NCI-H345 treated with DMSO at 0.1 percent for 48 hours (cell line): ENCODE measurements around the gene MAST2.

Experiments used
- DNase-seq: peaks from one replicate; lab custom pipeline; 2025; ENCODE audit not compliant: unreplicated experiment; lab: John Stamatoyannopoulos, UW

Gene MAST2

DNA sequence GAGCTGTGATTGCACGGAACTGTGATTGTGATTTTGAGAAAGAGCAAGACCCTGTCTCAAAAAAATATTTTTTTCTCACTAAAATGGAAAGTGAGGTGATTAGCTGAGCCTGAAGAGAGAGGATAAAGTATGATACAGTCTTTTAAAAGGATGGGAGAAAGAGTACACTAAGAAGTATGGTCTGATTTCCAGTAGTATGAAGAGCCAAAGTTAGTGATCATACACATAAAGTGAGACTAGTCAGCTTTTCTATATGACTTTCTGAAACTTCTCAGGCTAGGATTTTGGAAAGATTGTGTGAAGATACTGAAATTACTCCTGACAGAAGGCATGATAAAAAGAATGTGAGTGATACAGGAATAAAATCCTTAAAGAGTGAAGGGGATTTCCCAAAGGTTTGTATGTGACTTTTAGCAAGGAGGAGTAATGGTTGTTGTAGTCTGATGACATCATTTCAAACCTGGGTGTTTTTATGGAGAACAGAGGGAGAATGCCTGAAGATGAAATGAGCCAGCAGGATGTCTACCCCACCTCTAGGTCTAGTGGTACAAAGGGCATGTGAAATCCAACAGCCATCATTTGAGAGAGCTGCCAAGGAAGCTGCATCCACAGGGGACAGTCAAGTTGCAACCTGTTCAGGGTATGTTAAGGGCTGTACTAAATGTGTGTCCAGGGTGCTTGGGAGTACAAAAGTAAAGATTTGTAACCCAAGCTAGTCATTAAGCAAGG, 171.3 kb downstream of the MAST2 start:
- DNase-seq: peak; percentile 46

DNA sequence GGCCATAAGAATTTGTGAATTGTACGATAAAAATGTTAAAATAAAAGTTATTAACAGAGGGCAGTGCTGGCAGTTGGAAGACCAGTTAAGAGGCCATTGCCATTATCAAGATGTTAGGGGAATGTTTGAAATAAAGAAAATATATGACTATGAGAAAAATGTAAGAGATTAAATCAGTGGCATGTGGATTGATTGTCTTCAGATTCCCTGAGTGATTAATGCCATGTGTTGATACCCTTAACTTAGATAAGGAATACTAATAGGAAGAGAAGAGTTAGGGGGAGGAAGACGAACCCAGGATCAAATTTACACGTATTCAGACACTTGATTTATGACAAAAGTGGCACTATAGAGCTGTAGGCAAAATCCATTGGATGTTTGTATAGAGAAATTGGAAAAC, 173.2 kb downstream of the MAST2 start:
- no peak for DNase-seq

DNA sequence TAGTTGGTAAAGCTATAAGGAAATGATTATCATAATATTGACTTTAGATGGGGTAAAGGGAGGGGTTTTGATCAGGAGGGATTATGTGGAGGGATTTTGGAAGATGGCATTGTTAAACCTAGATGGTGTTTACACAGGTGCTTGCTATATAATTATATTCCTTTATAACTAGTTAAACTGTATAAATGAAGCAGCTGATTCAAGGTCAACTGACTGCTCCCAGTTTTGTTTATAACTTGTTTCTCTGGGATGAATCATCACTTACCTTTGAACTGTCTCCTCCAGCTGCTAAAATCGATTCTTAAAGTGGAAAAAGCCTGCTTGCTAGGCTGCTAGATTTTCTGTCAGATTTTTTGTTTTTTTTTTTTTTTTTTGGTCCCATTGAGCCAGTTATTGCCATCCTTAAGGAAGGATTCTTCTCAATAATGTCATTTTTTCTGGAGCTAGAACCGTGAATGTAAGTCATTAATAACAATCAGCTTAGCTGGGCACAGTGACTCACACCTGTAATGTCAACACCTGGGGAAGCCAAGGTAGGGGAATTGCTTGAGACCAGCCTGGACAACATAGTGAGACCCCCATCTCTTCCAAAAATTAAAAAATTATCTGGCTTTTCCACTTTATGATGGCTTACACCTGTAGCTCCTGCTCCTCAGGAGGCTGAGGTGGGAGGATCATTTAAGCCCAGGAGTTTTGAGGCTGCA, 175.8 kb downstream of the MAST2 start:
- DNase-seq: peak; percentile 98

DNA sequence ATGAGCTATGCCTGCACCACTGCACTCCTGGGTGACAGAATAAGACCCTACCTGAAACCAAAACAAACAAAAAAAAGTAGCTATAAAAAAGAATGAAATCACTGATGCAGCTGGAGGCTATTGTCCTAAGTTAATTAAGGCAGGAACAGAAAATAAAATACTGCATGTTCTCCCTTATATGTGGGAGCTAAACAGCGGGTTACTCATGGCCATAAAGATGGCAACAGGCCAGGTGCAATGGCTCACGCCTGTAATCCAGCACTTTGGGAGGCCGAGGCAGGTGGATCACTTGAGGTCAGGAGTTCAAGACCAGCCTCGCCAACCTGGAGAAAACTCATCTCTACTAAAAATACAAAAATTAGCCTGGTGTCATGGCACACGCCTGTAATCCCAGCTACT, 176.4 kb downstream of the MAST2 start:
- peak; percentile 83 for DNase-seq

DNA sequence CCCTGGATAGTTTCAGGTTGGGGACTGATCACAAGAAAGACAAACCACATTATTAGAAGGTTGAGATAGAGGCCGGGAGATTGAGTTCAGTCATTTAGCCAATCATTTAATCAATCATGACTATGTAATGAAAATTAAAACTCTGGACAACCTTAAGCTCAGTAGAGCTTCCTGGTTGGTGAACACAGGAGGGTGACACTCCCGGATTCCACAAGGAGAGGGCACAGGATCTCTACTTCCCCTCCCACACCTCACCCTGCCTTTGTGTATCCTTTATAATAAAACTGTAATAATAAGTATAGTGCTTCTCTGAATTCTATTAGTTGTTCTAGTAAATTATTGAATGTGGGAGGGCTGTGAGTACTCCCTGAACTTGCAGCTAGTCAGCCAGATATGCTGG, 178.9 kb downstream of the MAST2 start:
- DNase-seq: no peak

DNA sequence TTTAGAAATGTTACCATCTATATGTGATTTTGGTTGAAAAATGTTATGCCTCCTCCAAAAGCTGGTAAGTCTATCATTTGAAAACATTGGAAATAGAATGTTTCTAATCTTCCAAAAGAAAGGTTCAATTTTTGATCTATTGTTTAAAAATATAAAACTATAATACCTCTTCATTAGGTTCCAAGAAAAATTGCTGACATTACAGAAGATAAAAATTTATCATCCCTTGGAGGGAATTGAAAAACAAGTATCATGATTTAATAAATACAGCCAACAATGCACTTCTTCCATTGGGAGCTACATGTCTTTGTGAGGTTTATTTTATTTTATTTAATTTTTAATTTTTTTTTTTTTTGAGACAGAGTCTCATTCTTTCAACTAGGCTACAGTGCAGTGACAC, 180.6 kb downstream of the MAST2 start:
- no peak for DNase-seq

DNA sequence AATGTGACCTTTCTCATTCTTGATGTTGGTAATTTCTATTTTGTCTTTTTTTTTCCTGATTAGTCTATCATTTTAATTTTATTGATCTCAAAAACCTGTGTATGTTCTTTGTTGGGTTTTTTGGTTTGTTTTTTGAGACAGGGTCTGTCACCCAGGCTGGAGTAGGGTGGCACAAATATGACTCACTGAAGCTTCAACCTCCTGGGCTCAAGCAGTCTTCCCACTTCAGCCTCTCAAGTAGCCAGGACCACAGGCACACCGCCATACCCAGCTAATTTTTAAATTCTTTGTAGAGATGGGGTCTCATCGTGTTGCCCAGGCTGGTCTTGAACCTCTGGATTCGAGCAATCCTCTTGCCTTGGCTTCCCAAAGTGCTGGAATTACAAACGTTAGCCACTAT, 183.8 kb downstream of the MAST2 start:
- no peak for DNase-seq

DNA sequence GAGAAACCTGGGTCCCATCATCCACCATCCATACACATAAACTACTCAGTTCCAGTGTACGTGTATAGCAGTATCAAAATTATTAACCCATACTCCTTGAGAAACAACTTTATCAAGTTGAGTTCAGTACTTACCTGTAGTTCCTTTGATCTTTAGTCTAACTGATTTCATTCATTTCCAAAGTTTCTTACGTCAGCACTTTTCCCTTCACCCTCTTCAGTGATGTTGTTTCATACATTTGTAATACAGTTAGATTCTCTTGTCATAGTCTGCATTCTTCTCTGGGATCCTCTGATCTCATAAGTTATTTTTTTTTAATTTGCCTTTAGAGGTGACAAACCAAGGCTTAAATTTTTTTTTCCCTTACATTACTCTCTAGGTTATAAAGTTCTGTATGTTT, 185.8 kb downstream of the MAST2 start:
- DNase-seq: no peak

DNA sequence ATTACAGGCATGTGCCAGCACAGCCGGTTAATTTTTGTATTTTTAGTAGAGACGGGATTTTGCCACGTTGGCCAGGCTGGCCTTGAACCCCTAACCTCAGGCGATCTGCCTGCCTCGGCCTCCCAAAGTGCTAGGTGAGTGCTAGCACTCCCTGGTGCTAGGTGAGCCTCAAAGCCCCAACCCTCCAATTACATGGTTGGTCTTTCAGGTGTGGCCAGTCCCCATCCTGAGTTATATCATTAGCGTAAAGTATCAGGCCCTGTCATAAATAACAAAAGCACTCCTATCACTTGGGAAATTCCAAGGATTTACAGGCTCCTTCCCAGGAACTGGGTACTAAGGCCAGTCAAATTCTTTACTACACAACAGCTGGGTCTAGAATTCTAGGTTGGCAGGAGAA, 191.0 kb downstream of the MAST2 start:
- DNase-seq: no peak

DNA sequence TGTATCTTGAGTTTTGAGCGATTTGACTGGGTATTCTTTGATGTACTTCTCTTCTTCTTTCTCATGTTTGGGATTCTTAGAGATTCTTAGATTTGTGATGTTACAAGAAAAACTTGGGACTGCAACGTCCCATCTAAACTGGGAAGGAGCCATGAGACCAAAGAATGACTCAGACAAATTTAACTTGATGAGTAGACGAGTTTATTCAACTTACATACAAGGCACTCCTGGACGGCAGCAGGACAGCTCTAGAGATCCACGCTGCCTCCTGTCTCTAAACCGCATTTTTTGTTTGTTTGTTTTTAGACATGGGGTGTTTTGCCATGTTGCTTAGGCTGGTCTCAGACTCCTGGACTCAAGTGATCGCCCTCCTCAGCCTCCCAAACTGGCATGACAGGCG, 191.9 kb downstream of the MAST2 start:
- no peak for DNase-seq

DNA sequence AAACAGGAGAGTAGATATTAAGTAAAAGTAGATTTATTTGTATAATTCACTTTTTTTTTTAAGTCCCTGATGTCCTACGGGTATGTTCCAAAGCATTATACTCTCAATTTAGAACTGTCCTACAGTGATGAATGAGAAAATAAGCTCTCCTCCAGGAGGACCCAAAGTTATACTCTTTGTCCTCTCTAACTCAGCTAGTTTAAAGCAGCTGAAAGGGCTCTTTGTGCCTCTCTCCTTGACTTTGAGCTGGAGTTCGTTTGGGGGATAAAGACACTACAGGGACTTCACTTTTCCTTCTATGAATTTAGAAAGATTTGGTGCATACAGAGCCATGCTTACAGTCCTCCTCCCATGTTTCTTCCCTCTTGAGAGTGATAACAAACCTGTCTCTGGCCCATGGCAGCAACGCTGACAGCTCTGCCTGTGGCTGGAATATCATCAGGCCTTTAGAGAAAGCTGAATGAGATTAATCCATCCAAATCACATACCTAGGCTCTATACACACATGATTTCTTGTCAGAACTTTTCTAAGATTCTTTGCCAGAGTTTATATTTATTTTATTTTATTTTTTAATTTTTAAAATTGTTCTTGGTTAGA, 194.7 kb downstream of the MAST2 start:
- no peak for DNase-seq

DNA sequence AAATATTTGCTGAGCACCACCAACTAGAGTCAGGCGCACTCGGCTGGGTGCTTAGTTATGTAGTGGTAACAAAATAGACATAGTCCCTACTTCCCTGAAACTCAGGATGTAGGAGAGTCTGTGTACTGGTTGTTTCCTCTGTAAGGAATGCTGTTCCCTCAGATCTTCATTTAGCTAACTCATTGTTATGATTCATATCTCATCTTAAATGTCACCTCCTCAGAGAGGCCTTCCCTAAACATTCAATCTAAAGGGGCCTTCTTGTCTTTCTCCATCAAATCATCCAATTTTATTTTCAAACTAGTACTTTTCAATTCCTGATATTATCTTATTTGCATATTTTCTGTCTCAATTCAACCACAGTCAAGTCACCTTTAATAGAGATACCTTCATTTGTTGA, 196.1 kb downstream of the MAST2 start:
- DNase-seq: no peak

DNA sequence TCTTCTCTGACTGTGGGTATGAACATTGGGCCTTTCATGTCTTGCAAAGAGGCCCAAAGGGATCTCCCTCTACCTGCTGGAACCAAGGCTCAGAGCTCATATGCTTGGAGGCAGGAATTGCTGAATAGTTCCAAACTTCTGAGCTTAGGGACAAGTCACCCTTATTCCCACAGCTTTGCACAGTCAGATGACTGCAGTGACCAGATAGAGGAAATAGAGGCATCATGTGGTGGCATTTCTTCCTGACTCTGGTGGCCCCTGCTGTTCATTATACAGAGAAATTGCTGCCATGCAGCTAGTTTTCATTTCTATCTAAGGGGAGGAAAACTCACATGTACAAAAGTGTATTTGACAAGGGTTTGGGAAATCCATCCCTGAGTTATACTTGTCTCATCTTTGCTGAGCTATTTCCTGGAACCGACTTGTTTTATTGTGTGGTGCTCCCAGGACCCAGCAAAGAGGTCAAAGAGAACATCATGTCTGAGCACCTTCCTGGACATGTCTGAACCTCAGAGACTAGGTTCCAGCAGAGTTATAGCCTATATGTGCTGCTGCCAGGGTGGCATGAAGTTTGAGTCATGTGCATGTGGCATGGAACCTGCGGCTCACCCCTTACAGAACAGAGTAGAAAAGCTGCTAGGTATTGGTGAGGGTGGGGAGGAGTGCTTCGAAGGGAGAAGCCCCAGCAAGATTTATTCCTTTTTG, 197.8 kb downstream of the MAST2 start:
- DNase-seq: no peak

DNA sequence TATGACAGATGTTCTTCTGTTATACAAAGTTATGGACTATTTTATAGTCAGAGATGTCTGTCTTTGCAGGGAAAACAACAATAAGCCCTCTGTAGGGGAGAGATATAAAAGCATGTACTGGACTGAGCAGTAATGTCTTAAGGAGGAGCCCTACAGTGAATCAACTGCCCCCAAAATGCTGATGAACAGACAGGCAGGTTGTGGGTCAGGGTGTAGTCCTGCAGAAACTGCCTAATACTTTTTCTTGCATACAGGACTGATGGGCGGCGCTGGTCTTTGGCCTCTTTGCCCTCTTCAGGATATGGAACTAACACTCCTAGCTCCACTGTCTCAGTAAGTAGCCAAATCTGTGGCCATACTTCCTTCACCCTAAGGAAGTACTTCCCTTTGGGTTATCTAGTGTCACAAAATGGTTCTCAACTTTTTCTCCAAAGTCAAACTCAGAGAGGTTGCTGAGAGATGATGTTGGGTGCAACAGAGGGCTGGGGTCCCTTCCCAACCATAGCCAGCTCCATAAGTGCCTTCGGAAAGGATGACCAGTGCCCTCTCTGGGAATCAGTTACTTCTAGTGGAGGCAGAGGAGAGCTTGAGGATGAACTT, 199.2 kb downstream of the MAST2 start:
- no peak for DNase-seq

DNA sequence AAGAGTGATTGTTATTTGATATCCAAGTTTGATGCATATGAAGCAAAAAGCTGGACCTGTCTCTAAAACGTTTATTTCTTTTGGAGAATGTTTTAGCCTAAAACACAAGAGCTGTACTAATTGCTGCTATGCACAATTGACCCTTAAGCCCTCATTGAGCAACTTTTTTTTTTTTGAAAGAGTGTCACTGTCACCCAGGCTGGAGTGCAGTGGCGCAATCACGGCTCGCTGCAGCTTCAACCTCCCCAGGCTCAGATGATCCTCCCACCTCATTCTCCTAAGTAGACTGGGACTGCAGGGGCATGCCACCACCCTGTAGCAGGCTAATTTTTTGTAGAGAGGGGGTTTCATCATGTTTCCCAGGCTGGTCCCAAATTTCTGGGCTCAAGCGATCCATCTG, 199.9 kb downstream of the MAST2 start:
- DNase-seq: no peak

DNA sequence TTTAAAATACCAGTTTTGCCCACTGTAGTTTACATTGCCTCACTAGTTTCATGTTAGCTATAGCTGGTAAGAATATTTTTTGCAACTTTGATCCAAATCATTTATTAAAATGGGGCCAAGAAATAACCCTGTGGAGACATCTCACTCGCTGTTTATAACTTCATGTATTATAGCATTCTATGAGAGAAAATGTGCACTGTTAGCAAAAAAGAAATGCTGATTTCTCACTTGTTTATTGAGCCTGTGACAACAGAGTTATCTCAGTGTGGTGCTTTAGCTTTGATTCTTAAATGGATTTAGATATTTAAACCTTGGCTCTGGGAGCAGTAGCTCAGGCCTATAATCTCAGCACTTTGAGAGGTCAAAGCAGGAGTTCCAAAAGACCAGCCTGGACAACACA, 201.1 kb downstream of the MAST2 start:
- no peak for DNase-seq

DNA sequence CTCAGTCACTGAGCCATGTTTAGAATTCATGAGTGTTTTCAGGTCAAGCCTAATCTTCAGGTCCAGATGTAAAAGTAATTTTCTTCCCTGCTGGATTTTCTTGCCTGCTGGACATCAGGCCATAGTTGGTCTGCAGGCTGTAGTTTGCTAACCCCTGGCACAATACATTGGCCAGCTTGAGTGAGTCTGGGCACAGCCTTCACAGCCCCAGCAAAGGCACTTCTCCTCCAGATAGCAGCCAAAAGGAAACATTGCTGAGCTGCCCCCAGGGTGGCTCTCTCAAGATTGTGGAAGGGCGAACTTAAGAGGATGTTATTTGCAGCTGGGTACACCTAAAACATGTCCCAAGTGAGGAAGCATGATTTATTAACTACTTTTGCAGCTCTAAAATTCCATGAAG, 202.2 kb downstream of the MAST2 start:
- DNase-seq: no peak

DNA sequence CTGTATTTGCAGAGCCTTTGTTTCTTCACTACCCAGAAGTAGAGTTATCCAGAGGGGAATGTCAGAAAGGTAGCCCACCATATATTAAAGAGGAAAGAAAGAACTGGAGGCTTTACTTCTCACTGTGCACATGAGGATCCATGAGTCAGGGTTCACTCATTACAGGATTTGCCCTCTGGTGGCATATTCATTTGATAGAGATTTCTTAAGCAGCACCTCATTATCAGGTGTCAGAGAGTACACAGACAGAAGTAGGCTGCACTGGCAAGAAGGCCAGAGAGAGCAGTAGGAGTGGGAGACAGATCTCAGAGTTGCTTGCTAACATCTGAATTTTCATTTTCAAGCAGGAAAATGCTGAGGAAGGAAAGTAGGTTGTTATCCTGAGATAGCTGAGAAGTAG, 205.2 kb downstream of the MAST2 start:
- no peak for DNase-seq

DNA sequence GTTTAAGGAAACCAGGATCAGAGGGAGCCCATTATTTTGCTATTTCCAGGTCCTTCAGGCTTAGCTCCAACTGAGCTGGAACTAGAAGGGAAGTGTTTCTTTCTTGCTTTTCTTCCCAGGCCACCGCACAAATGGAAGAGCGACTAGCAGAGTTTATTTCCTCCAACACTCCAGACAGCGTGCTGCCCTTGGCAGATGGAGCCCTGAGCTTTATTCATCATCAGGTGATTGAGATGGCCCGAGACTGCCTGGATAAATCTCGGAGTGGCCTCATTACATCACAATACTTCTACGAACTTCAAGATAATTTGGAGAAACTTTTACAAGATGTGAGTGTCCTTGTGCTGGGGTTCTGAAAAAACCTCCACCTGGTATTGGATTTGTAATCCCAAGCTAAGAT, 207.2 kb downstream of the MAST2 start:
- no peak for DNase-seq

DNA sequence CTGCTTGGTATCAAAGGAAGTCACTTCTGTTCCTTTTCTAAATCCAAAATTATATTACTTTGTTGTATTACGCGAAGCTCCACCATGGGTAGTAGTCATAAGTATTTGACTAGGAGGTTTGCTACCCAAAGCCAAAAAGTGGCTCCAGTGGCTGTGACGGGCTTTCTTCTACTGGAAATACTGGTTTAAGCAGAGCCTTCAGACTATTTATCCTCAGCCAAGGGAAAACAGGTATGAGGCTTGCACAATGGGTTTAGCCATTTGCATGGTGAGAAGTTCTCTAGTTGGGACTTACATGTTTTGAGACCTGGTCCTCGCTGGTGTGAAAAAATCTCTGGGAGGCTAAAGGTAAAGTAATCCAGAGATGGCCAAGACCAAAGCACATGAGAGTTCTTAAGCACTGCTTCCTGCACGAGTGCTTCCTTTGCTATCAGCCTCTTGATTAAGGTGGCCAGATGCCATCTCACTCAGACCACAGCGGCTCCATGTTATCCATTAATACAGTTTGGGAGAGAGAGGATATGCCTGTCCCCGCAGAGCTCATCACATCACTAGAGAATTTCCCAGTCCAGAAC, 207.8 kb downstream of the MAST2 start:
- DNase-seq: no peak

DNA sequence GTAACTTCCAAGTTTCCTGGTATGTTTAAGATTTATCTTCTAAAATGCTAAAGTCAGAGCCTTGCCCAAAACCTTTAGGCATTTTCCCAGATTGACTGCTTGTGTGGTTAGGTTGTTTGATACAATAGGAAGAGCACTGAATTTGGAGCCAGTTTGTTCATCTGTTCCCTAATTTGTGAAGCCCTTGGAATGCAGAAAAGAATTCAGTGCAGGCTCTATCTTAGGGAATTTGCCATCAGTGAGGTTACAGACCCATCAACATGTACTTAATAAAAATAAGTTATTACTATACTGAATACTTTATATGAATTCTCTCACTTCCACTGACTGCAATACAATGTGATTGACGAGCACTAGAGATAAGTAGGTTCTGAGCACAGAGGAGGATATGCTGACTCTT, 208.8 kb downstream of the MAST2 start:
- no peak for DNase-seq
